ENCODE measurements around the gene LRBA. TPM values are rescaled to one million over a fixed set of nuclear protein-coding genes. Genes with fewer than 3 reads are reported as not detected.
"Not testable (repeated sequence)": the region's sequence is repeated elsewhere in the genome, so short reads cannot be mapped to it uniquely, and the experiment has no call there.

Gene LRBA
- total RNA-seq, 1 donor from 2014 or later = 103 TPM

GRCh38 chr4:150972592-150972991 is 42.5 kb downstream of the LRBA start:
- no peak overlapping the region for H3K4me3 ChIP-seq (ENCODE audit: low read depth, low read length)
- H3K27me3 ChIP-seq (ENCODE audit: control insufficient read depth, insufficient read depth, low read length) = no peaks in the 10 kb centered on the region
- DNase-seq (ENCODE audit: low read depth) = no peak
- no peak for FAIRE-seq
- no peaks in the 10 kb centered on the region for H3K36me3 ChIP-seq (ENCODE audit: control insufficient read depth, insufficient read depth, low read length)
- TF ChIP-seq CTCF (IDR thresholded peaks at IDR 0.05; ENCODE audit: insufficient read depth, low read length, severe bottlenecking) = no peak

GRCh38 chr4:150971901-150972300 is 43.2 kb downstream of the LRBA start:
- no peaks in the 10 kb centered on the region for H3K36me3 ChIP-seq (ENCODE audit: control insufficient read depth, insufficient read depth, low read length)
- no peak for DNase-seq (ENCODE audit: low read depth)
- TF ChIP-seq CTCF (IDR thresholded peaks at IDR 0.05; ENCODE audit: insufficient read depth, low read length, severe bottlenecking) = no peak

GRCh38 chr4:150970685-150971151 is 44.4 kb downstream of the LRBA start:
- FAIRE-seq (no peak), DNase-seq (ENCODE audit: low read depth) (no peak)
- no peak for TF ChIP-seq CTCF (IDR thresholded peaks at IDR 0.05; ENCODE audit: insufficient read depth, low read length, severe bottlenecking)
- Histone ChIP-seq H3K27me3 (ENCODE audit: control insufficient read depth, insufficient read depth, low read length) (no peaks in the 10 kb centered on the region), H3K4me3 (ENCODE audit: low read depth, low read length) (no peak overlapping the region), H3K36me3 (ENCODE audit: control insufficient read depth, insufficient read depth, low read length) (no peaks in the 10 kb centered on the region)

More at GRCh38 chr4:150971901-150972300, 43.2 kb downstream of the LRBA start:
- Histone ChIP-seq H3K27me3 (ENCODE audit: control insufficient read depth, insufficient read depth, low read length) (no peaks in the 10 kb centered on the region), H3K4me3 (ENCODE audit: low read depth, low read length) (no peak overlapping the region)
- FAIRE-seq = no peak

- FAIRE-seq = no peak
These were observed 50.3 kb downstream of the LRBA start for GRCh38 chr4:150964754-150965153.

GRCh38 chr4:150963602-150964345 is 51.3 kb downstream of the LRBA start:
- not testable (repeated sequence) for H3K36me3 ChIP-seq (ENCODE audit: control insufficient read depth, insufficient read depth, low read length); DNase-seq (ENCODE audit: low read depth); FAIRE-seq; H3K27me3 ChIP-seq (ENCODE audit: control insufficient read depth, insufficient read depth, low read length); H3K4me3 ChIP-seq (ENCODE audit: low read depth, low read length)

More at GRCh38 chr4:150964754-150965153, 50.3 kb downstream of the LRBA start:
- H3K36me3 ChIP-seq (ENCODE audit: control insufficient read depth, insufficient read depth, low read length) = no peaks in the 10 kb centered on the region
- no peak for TF ChIP-seq CTCF (IDR thresholded peaks at IDR 0.05; ENCODE audit: insufficient read depth, low read length, severe bottlenecking)
- DNase-seq (ENCODE audit: low read depth) = no peak
- no peak overlapping the region for H3K4me3 ChIP-seq (ENCODE audit: low read depth, low read length)
- H3K27me3 ChIP-seq (ENCODE audit: control insufficient read depth, insufficient read depth, low read length) = no peaks in the 10 kb centered on the region

- H3K36me3 ChIP-seq (ENCODE audit: control insufficient read depth, insufficient read depth, low read length) = no peaks in the 10 kb centered on the region
- no peak for TF ChIP-seq CTCF (IDR thresholded peaks at IDR 0.05; ENCODE audit: insufficient read depth, low read length, severe bottlenecking)
- no peaks in the 10 kb centered on the region for H3K27me3 ChIP-seq (ENCODE audit: control insufficient read depth, insufficient read depth, low read length)
- no peak for FAIRE-seq
- no peak overlapping the region for H3K4me3 ChIP-seq (ENCODE audit: low read depth, low read length)
- DNase-seq (ENCODE audit: low read depth) = peak; percentile 71
These were observed 52.8 kb downstream of the LRBA start for GRCh38 chr4:150962245-150962644.

All from bronchial epithelial cell (primary cell).